ENCODE data around the gene FBXO8.

GRCh38 chr4:174273930-174274329, 9.5 kb downstream of the FBXO8 start:
- TF ChIP-seq CTCF (IDR thresholded peaks at IDR 0.05) (no peak), POLR2A (IDR thresholded peaks at IDR 0.05) (no peak)
